Activated CD8-positive, alpha-beta T cell treated with anti-CD3 and anti-CD28 coated beads, Interleukin-2, amount 10 ng/mL, durations not matched to agents 7 days and 5 days (primary cell): ENCODE data around the gene STIMATE. TPM values are rescaled to one million over a fixed set of nuclear protein-coding genes. Genes with fewer than 3 reads are reported as not detected.

Source experiments
- ATAC-seq: fragments of 150-1000 bp; cut with Tn5 transposase; one replicate; pipeline ENCODE4 v1.10.0; 2021; ENCODE audit warnings: moderate library complexity
- CTCF ChIA-PET: fragments of 350-600 bp; sonication (Branson Sonifier 250); formaldehyde crosslinking; loops from one replicate; lab custom pipeline; 2021; ENCODE audit warnings: antibody characterized with exemption; lab: Charles Lee
- POLR2A ChIA-PET: fragments of 350-600 bp; sonication (Branson Sonifier 250); formaldehyde crosslinking; loops from one replicate; lab custom pipeline; 2021; ENCODE audit warnings: antibody characterized with exemption; lab: Charles Lee
- DNase-seq: peaks from one replicate; pipeline ENCODE4 v3.0.0-alpha.2; 2020
- H3K27ac Mint-ChIP-seq: one replicate; pipeline ENCODE4 v1.8.0; 2021; ENCODE audit warnings: mild to moderate bottlenecking, mixed read lengths
- H3K27me3 Mint-ChIP-seq: one replicate; pipeline ENCODE4 v1.8.0; 2021; ENCODE audit warnings: low read depth, mixed read lengths
- H3K36me3 Mint-ChIP-seq: one replicate; pipeline ENCODE4 v1.8.0; 2021; ENCODE audit warnings: low read depth, mixed read lengths
- H3K4me1 Mint-ChIP-seq: one replicate; pipeline ENCODE4 v1.8.0; 2021; ENCODE audit warnings: low read depth, mixed read lengths
- H3K4me3 Mint-ChIP-seq: one replicate; pipeline ENCODE4 v1.8.0; 2021; ENCODE audit warnings: mild to moderate bottlenecking, mixed read lengths
- H3K9me3 Mint-ChIP-seq: one replicate; pipeline ENCODE4 v1.8.0; 2022; ENCODE audit warnings: mixed read lengths; ENCODE audit not compliant: insufficient read depth
- total RNA-seq, 2 experiments: library from RNA; stranded (reverse); gene quantifications; one replicate each; pipeline ENCODE4 v1.2.3, GENCODE V29; 2021

The STIMATE gene
- total RNA-seq, 2 experiments from 2014 or later = 26.5 to 29.9 TPM

- ChIA-PET CTCF (no interaction called here), POLR2A (no interaction called here)
- ATAC-seq (no peak), DNase-seq (no peak)
- Mint-ChIP-seq H3K9me3 (no peaks in the 10 kb centered on the region), H3K27me3 (no peaks in the 10 kb centered on the region), H3K27ac (no peak overlapping the region), H3K36me3 (no peaks in the 10 kb centered on the region), H3K4me1 (no peaks in the 10 kb centered on the region), H3K4me3 (no peak overlapping the region)
These were observed 100.9 kb downstream of the STIMATE start for GRCh38 chr3:52796411-52796810.

- H3K27ac Mint-ChIP-seq = no peak overlapping the region
- no peaks in the 10 kb centered on the region for H3K36me3 Mint-ChIP-seq
- H3K27me3 Mint-ChIP-seq = no peaks in the 10 kb centered on the region
- no peak overlapping the region for H3K4me3 Mint-ChIP-seq
- POLR2A ChIA-PET = no interaction called here
- no peaks in the 10 kb centered on the region for H3K4me1 Mint-ChIP-seq
- no peaks in the 10 kb centered on the region for H3K9me3 Mint-ChIP-seq
- CTCF ChIA-PET = no interaction called here
- ATAC-seq (no peak), DNase-seq (no peak)
These were observed 101.9 kb downstream of the STIMATE start for GRCh38 chr3:52795298-52795900.

GRCh38 chr3:52794612-52795099 lies 102.7 kb downstream of the STIMATE start, which contains the start of gene ITIH3:
Gene ITIH3, plus strand, starts transcription at chr3:52794796. Its CDS starts 8 bp downstream, at chr3:52794804.
- Mint-ChIP-seq H3K27ac (peak within 1 kb of the TSS; percentile 30), H3K27me3 (no peaks in the 10 kb centered on the region), H3K9me3 (no peaks in the 10 kb centered on the region), H3K4me3 (no peak within 1 kb of the TSS), H3K36me3 (no peaks in the 10 kb centered on the region), H3K4me1 (no peaks in the 10 kb centered on the region)
- POLR2A ChIA-PET = no interaction called here
- DNase-seq (no peak), ATAC-seq (no peak)
- CTCF ChIA-PET = no interaction called here

- DNase-seq = no peak
- H3K27me3 Mint-ChIP-seq = no peaks in the 10 kb centered on the region
- H3K4me3 Mint-ChIP-seq = no peak overlapping the region
- peak overlapping the region; percentile 30 for H3K27ac Mint-ChIP-seq
- H3K9me3 Mint-ChIP-seq = no peaks in the 10 kb centered on the region
- POLR2A ChIA-PET = no interaction called here
- no peak for ATAC-seq
- H3K4me1 Mint-ChIP-seq = no peaks in the 10 kb centered on the region
- no peaks in the 10 kb centered on the region for H3K36me3 Mint-ChIP-seq
- CTCF ChIA-PET = interaction anchor here (1.2 kb wide), 1 partner anchor 57 kb away, joined by 3 read pairs; no protein-coding TSS in a partner anchor
These were observed 103.4 kb downstream of the STIMATE start for GRCh38 chr3:52793702-52794611.

- Mint-ChIP-seq H3K27ac (no peak overlapping the region), H3K9me3 (no peaks in the 10 kb centered on the region), H3K27me3 (no peaks in the 10 kb centered on the region), H3K4me3 (no peak overlapping the region), H3K36me3 (no peaks in the 10 kb centered on the region), H3K4me1 (no peaks in the 10 kb centered on the region)
- POLR2A ChIA-PET = no interaction called here
- DNase-seq (no peak), ATAC-seq (no peak)
- CTCF ChIA-PET = interaction anchor here (1.0 to 1.2 kb wide), 3 partner anchors 26 to 341 kb away, joined by 3 to 4 read pairs (median 3); no protein-coding TSS in a partner anchor
These were observed 104.2 kb downstream of the STIMATE start for GRCh38 chr3:52792961-52793695.

- Mint-ChIP-seq H3K27me3 (no peaks in the 10 kb centered on the region), H3K4me1 (no peaks in the 10 kb centered on the region), H3K36me3 (no peaks in the 10 kb centered on the region), H3K27ac (no peak overlapping the region), H3K4me3 (no peak overlapping the region), H3K9me3 (no peaks in the 10 kb centered on the region)
- ATAC-seq (no peak), DNase-seq (no peak)
- ChIA-PET POLR2A (interaction anchor here (0.6 kb wide), 1 partner anchor 21 kb away, joined by 3 read pairs; no protein-coding TSS in a partner anchor), CTCF (interaction anchor here (1.0 to 1.2 kb wide), 3 partner anchors 27 to 342 kb away, joined by 3 to 4 read pairs (median 3); no protein-coding TSS in a partner anchor)
These were observed 104.9 kb downstream of the STIMATE start for GRCh38 chr3:52792413-52792812.

- Mint-ChIP-seq H3K4me3 (no peak overlapping the region), H3K36me3 (no peaks in the 10 kb centered on the region), H3K27me3 (no peaks in the 10 kb centered on the region), H3K9me3 (no peaks in the 10 kb centered on the region), H3K27ac (no peak overlapping the region), H3K4me1 (no peaks in the 10 kb centered on the region)
- no peak for DNase-seq
- ChIA-PET CTCF (interaction anchor here (1.0 to 1.2 kb wide), 2 partner anchors 27 to 342 kb away, joined by 3 to 4 read pairs; no protein-coding TSS in a partner anchor), POLR2A (interaction anchor here (0.6 kb wide), 1 partner anchor 21 kb away, joined by 3 read pairs; no protein-coding TSS in a partner anchor)
- ATAC-seq = no peak
These were observed 105.4 kb downstream of the STIMATE start for GRCh38 chr3:52791928-52792327.

GRCh38 chr3:52791366-52791765 lies 106.0 kb downstream of the STIMATE start:
- H3K9me3 Mint-ChIP-seq = no peaks in the 10 kb centered on the region
- H3K4me1 Mint-ChIP-seq = no peaks in the 10 kb centered on the region
- DNase-seq (no peak), ATAC-seq (no peak)
- CTCF ChIA-PET = no interaction called here
- POLR2A ChIA-PET = no interaction called here
- H3K27me3 Mint-ChIP-seq = no peaks in the 10 kb centered on the region
- H3K36me3 Mint-ChIP-seq = no peaks in the 10 kb centered on the region
- no peak overlapping the region for H3K4me3 Mint-ChIP-seq
- no peak overlapping the region for H3K27ac Mint-ChIP-seq

- ChIA-PET POLR2A (no interaction called here), CTCF (no interaction called here)
- H3K4me1 Mint-ChIP-seq = no peaks in the 10 kb centered on the region
- H3K36me3 Mint-ChIP-seq = no peaks in the 10 kb centered on the region
- H3K27me3 Mint-ChIP-seq = no peaks in the 10 kb centered on the region
- H3K9me3 Mint-ChIP-seq = no peaks in the 10 kb centered on the region
- no peak overlapping the region for H3K27ac Mint-ChIP-seq
- no peak for DNase-seq
- no peak for ATAC-seq
- no peak overlapping the region for H3K4me3 Mint-ChIP-seq
These were observed 106.6 kb downstream of the STIMATE start for GRCh38 chr3:52790741-52791140.

- Mint-ChIP-seq H3K27ac (no peak overlapping the region), H3K9me3 (no peaks in the 10 kb centered on the region), H3K36me3 (no peaks in the 10 kb centered on the region), H3K27me3 (no peaks in the 10 kb centered on the region), H3K4me3 (no peak overlapping the region), H3K4me1 (no peaks in the 10 kb centered on the region)
- POLR2A ChIA-PET = no interaction called here
- DNase-seq (no peak), ATAC-seq (no peak)
- CTCF ChIA-PET = no interaction called here
These were observed 107.0 kb downstream of the STIMATE start for GRCh38 chr3:52790337-52790736.

GRCh38 chr3:52789746-52790040 lies 107.7 kb downstream of the STIMATE start:
- no peak for ATAC-seq
- Mint-ChIP-seq H3K4me1 (no peaks in the 10 kb centered on the region), H3K27me3 (no peaks in the 10 kb centered on the region), H3K4me3 (no peak overlapping the region), H3K27ac (no peak overlapping the region), H3K9me3 (no peaks in the 10 kb centered on the region), H3K36me3 (no peaks in the 10 kb centered on the region)
- ChIA-PET CTCF (no interaction called here), POLR2A (interaction anchor here (0.6 kb wide), 1 partner anchor 512 kb away, joined by 8 read pairs; no protein-coding TSS in a partner anchor)
- DNase-seq = no peak
